IPS-15b (cell line): ENCODE data around the gene RASSF3.
"Not testable (repeated sequence)": the region's sequence is repeated elsewhere in the genome, so short reads cannot be mapped to it uniquely, and the experiment has no call there.

Experiments used
- H3K27me3 ChIP-seq: one replicate; pipeline ENCODE4 v1.6.1; 2013; ENCODE audit warnings: low read length; ENCODE audit not compliant: control insufficient read depth, insufficient read depth
- H3K36me3 ChIP-seq: one replicate; pipeline ENCODE4 v1.6.1; 2013; ENCODE audit warnings: low read length; ENCODE audit not compliant: control insufficient read depth, insufficient read depth
- H3K4me1 ChIP-seq: one replicate; pipeline ENCODE4 v1.6.1; 2013; ENCODE audit warnings: mild to moderate bottlenecking, low read length; ENCODE audit not compliant: control insufficient read depth, insufficient read depth
- H3K4me3 ChIP-seq: one replicate; pipeline ENCODE4 v1.5.1; 2013; ENCODE audit warnings: low read depth, low read length
- H3K9ac ChIP-seq: one replicate; pipeline ENCODE4 v1.6.1; 2013; ENCODE audit warnings: low read depth, mild to moderate bottlenecking, low read length
- H3K9me3 ChIP-seq: one replicate; pipeline ENCODE4 v1.6.1; 2013; ENCODE audit warnings: mild to moderate bottlenecking, low read length; ENCODE audit not compliant: control insufficient read depth, insufficient read depth

The RASSF3 gene

GRCh38 chr12:64578566-64578965, 31.7 kb upstream of the RASSF3 start:
- Histone ChIP-seq H3K4me3 (no peak overlapping the region), H3K9me3 (peaks cover 7% of the 10 kb centered on the region), H3K9ac (no peak overlapping the region), H3K27me3 (no peaks in the 10 kb centered on the region), H3K4me1 (no peaks in the 10 kb centered on the region), H3K36me3 (no peaks in the 10 kb centered on the region)

- Histone ChIP-seq H3K4me3 (no peak overlapping the region), H3K4me1 (no peaks in the 10 kb centered on the region), H3K9ac (no peak overlapping the region), H3K27me3 (no peaks in the 10 kb centered on the region), H3K36me3 (no peaks in the 10 kb centered on the region), H3K9me3 (no peaks in the 10 kb centered on the region)
Measured at GRCh38 chr12:64580681-64581080, 29.6 kb upstream of the RASSF3 start.

GRCh38 chr12:64582114-64582513, 28.2 kb upstream of the RASSF3 start:
- Histone ChIP-seq H3K9me3 (no peaks in the 10 kb centered on the region), H3K4me3 (no peak overlapping the region), H3K27me3 (no peaks in the 10 kb centered on the region), H3K9ac (no peak overlapping the region), H3K4me1 (no peaks in the 10 kb centered on the region), H3K36me3 (no peaks in the 10 kb centered on the region)

DNA sequence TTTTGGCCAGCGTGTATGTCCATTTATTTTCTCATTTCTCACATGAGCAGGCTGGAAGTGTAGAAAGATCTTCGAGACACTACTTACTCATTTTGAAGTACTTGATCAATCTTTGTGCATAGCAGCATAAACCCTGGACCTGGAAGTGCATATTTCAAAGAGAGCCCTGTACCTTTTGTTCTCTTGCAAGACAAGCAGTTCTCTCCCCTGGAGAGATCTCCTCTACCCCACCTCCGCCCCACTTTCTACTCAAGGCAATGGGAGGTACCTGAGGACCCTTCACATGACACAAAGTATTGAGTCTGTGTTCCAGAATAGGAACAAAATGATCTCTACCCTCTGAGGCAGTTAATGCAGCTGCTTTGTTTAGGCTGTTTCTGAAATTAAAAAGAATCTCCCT, 27.4 kb upstream of the RASSF3 start:
- no peaks in the 10 kb centered on the region for H3K9me3 ChIP-seq
- H3K27me3 ChIP-seq = no peaks in the 10 kb centered on the region
- no peaks in the 10 kb centered on the region for H3K4me1 ChIP-seq
- H3K36me3 ChIP-seq = no peaks in the 10 kb centered on the region
- no peak overlapping the region for H3K4me3 ChIP-seq
- no peak overlapping the region for H3K9ac ChIP-seq

GRCh38 chr12:64583395-64583770, 26.9 kb upstream of the RASSF3 start:
- not testable (repeated sequence) for H3K4me3 ChIP-seq, H3K27me3 ChIP-seq, H3K9ac ChIP-seq, H3K36me3 ChIP-seq, H3K9me3 ChIP-seq, H3K4me1 ChIP-seq

- Histone ChIP-seq H3K36me3 (no peaks in the 10 kb centered on the region), H3K4me1 (no peaks in the 10 kb centered on the region), H3K27me3 (no peaks in the 10 kb centered on the region), H3K9ac (no peak overlapping the region), H3K4me3 (no peak overlapping the region), H3K9me3 (no peaks in the 10 kb centered on the region)
Measured at GRCh38 chr12:64583771-64584421, 26.4 kb upstream of the RASSF3 start.

DNA sequence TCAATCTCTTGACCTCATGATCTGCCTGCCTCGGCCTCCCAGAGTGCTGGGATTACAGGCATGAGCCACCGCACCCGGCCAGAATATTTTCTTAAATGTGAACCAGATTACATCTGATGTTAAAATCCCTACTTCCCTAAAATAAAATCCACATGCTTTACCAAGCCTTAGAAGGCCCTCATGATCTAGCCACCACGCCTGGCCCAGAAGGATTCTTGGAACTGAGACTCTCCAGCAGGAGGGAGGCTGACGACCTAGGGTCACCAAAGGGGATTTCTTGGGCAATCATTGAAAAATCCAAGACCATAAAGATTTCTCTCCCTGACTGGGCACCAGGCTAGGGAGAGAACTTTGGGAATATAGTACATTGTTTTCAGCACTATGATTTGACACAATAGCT, 25.2 kb upstream of the RASSF3 start:
- H3K9me3 ChIP-seq = no peaks in the 10 kb centered on the region
- no peaks in the 10 kb centered on the region for H3K36me3 ChIP-seq
- H3K4me1 ChIP-seq = no peaks in the 10 kb centered on the region
- no peak overlapping the region for H3K9ac ChIP-seq
- H3K4me3 ChIP-seq = no peak overlapping the region
- H3K27me3 ChIP-seq = no peaks in the 10 kb centered on the region

DNA sequence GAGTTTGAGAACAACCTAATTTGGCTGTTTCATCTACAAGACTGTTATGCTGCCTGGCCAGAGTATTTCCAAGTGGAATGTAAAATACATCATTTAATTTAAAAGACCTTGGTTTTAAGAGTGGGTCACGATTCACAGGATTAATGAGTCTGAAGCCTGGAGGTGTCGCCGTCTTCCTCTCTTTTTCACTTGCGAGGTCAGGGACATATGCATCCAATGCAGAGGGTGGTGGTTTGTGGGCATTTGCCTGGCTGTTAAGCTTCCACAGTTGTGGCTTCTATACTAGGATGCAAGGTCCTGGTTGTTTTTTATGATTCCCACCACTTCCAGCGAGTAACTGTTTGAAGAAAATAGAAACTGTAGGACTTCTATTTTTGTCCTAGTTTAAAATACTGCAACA, 22.8 kb upstream of the RASSF3 start:
- Histone ChIP-seq H3K27me3 (no peaks in the 10 kb centered on the region), H3K4me3 (no peak overlapping the region), H3K36me3 (no peaks in the 10 kb centered on the region), H3K4me1 (no peaks in the 10 kb centered on the region), H3K9ac (no peak overlapping the region), H3K9me3 (no peaks in the 10 kb centered on the region)

- Histone ChIP-seq H3K4me3 (no peak overlapping the region), H3K27me3 (no peaks in the 10 kb centered on the region), H3K9me3 (no peaks in the 10 kb centered on the region), H3K9ac (no peak overlapping the region), H3K4me1 (no peaks in the 10 kb centered on the region), H3K36me3 (no peaks in the 10 kb centered on the region)
Measured at GRCh38 chr12:64590183-64590582, 20.1 kb upstream of the RASSF3 start.

DNA sequence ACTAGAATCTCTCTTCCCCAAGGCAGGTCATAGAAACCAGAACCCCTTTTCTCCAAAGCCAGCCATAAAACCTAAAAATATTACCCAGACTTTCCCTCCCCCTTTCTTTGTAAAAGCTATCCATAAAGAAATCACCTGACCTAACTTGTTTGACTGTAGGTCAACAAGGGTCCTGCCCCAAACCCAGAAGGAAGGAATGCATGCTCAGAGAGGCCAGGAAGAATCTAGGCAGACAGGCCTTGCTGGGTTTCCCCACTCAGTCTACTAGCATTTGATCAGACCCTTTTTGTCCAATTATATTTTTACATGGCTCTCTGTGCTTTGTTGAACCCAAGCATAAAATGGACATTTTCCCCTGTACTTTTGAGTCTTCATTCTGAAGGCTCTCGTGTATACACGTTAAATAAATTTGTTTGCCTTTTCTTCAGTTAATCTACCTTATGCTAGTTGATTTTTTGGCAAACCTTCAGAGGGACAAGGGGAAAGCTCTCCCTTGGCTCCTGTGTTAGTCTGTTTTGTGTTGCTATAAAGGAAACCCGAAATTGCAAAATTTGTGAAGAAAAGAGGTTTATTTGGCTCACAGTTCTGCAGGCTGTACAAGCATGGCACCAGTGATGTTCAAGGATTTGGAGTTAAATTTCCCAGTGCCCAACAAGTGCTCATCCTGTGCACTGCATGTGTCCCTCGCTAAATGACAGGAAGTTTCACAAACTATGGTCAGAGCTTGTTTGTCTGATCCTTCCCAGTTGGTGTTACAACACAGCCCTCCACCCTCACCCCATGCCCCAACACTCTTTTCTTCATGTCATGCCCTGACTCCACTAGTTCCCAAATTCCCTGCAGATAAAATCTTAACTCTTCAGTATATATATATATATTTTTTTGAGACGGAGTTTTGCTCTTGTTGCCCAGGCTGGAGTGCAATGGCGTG, 14.2 kb upstream of the RASSF3 start:
- Histone ChIP-seq H3K4me1 (no peaks in the 10 kb centered on the region), H3K9ac (no peak overlapping the region), H3K9me3 (no peaks in the 10 kb centered on the region), H3K36me3 (no peaks in the 10 kb centered on the region), H3K27me3 (no peaks in the 10 kb centered on the region), H3K4me3 (no peak overlapping the region)

DNA sequence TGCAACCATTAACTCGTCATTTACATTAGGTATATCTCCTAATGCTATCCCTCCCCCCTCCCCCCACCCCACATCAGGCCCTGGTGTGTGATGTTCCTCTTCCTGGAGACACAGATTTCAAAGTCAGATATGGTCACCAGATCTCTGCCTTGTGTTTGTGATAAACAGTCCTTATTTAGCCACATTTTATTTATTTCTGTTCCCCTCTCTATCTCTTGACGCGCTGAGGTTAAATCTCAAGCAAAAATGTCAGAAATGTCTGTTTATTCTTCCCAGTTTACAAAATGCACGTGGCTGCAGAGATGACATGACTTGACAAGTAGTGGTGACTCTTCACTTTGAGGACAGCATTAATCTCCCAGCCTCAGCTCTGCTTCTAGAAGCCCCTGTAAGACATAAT, 11.5 kb upstream of the RASSF3 start:
- no peaks in the 10 kb centered on the region for H3K27me3 ChIP-seq

GRCh38 chr12:64600164-64600561, 10.1 kb upstream of the RASSF3 start:
- no peaks in the 10 kb centered on the region for H3K9me3 ChIP-seq
- H3K4me1 ChIP-seq = no peaks in the 10 kb centered on the region

More for the DNA sequence above, 11.5 kb upstream of the RASSF3 start:
- Histone ChIP-seq H3K4me3 (no peak overlapping the region), H3K9ac (no peak overlapping the region), H3K4me1 (no peaks in the 10 kb centered on the region), H3K36me3 (no peaks in the 10 kb centered on the region), H3K9me3 (no peaks in the 10 kb centered on the region)

More at GRCh38 chr12:64600164-64600561, 10.1 kb upstream of the RASSF3 start:
- H3K27me3 ChIP-seq = no peaks in the 10 kb centered on the region
- H3K9ac ChIP-seq = no peak overlapping the region
- no peaks in the 10 kb centered on the region for H3K36me3 ChIP-seq
- no peak overlapping the region for H3K4me3 ChIP-seq
